ENCODE results near the gene PNPT1.
"Not testable (repeated sequence)": the region's sequence is repeated elsewhere in the genome, so short reads cannot be mapped to it uniquely, and the experiment has no call there.

PNPT1 gene

DNA sequence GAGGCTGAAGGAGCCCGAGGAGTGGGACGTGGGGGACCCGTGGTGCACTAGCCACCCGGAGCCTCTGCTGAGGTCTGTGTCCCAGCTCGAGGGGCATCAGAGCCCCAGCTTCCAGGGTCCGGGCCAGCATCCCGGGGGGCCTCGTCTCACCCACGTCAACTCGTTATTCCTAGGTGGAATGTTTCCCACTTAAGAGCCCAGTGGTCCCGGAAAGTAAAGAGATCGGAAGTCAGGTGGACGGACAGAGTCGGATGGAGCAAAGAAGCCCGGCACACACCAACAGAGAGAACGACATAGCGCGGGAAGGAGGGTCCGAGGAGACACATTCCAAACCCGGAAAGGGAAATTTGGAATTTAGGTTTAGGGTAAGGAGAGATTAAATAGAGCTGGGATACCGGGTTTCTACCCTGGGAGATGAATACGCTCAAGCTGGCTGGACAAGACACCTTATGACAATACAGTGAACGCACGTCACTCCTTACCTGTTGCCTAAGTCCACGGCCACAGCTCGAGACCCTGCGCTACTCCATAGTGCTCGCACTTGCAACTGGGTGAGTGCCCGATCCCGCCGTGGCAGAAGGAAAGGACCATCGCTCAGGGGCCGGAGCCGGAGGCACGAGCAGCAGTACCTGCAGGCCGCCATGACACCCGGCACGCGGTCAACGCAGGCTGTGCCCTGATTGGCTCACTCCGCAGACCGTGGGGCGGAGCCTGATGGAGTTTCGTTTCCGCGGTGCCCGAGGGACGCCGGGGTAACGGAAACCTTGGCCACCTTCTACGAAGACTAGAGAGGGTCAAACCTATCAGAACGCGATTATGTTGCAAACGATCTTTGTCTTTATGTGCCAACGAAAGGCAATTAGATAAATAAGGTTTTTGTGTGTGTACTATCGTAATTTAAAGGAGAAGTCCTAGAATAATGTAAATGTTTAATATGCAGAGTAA, at the start of gene PNPT1:
Gene PNPT1, minus strand, starts transcription at position 664 of the 945 bp plus-strand sequence. Its CDS starts 21 bp downstream, at position 643.
- peak within 1 kb of the TSS; percentile 93 for H3K4me3 ChIP-seq (ENCODE audit: low read depth, low read length)
- H3K9ac ChIP-seq (ENCODE audit: low read depth, low read length), result peak within 1 kb of the TSS; percentile 62
- H3K9me3 ChIP-seq (ENCODE audit: control insufficient read depth, insufficient read depth, low read length), result no peaks in the 10 kb centered on the region
- no peaks in the 10 kb centered on the region for H3K27me3 ChIP-seq (ENCODE audit: control insufficient read depth, insufficient read depth, low read length)
- H3K4me1 ChIP-seq (ENCODE audit: control insufficient read depth, insufficient read depth, low read length), result no peaks in the 10 kb centered on the region
- H3K36me3 ChIP-seq (ENCODE audit: control insufficient read depth, insufficient read depth, low read length), result no peaks in the 10 kb centered on the region

DNA sequence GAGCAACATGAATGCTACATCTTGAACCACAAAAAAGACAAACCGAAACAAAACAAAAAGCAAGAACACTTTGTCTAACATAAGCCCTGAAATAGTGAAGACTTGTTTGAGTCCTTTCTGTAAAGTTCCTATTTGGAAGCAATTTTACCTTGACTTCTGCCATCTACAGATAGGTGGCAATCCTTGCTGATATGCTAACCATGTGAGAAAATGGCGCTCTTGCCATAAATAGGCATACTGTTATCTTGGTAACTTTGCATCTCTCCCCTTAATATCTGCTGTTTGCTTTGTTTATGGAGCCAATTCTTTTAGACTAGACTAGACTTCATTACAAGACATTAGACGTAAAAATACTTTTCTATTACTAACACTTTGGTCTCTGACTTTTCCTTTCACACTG, 49.4 kb upstream of the PNPT1 start:
- no peak overlapping the region for H3K4me3 ChIP-seq (ENCODE audit: low read depth, low read length)
- H3K36me3 ChIP-seq (ENCODE audit: control insufficient read depth, insufficient read depth, low read length), result no peaks in the 10 kb centered on the region
- H3K27me3 ChIP-seq (ENCODE audit: control insufficient read depth, insufficient read depth, low read length), result no peaks in the 10 kb centered on the region
- H3K9me3 ChIP-seq (ENCODE audit: control insufficient read depth, insufficient read depth, low read length), result no peaks in the 10 kb centered on the region
- no peak overlapping the region for H3K9ac ChIP-seq (ENCODE audit: low read depth, low read length)
- H3K4me1 ChIP-seq (ENCODE audit: control insufficient read depth, insufficient read depth, low read length), result no peaks in the 10 kb centered on the region

DNA sequence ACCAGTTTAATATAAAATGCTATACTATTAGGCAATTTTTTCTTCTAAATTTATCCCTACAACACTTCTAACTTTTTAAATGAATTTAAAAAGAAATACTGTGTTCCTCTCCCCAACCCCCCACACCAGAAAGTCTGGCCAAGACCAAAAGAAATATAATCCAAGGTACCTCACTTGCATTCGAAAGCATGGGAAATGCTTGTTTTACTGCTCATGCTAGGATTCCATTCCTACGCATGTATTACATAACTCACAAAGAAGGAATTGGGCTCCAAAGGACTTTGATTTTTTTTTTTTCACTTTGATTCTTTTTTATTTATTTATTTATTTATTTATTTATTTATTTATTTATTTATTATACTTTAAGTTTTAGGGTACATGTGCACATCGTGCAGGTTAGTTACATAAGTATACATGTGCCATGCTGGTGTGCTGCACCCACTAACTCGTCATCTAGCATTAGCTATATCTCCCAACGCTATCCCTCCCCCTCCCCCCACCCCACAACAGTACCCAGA, 42.4 kb upstream of the PNPT1 start:
- not testable (repeated sequence) for H3K27me3 ChIP-seq (ENCODE audit: control insufficient read depth, insufficient read depth, low read length); H3K9ac ChIP-seq (ENCODE audit: low read depth, low read length)

GRCh38 chr2:55734726-55735125, 41.1 kb upstream of the PNPT1 start:
- no peak overlapping the region for H3K4me3 ChIP-seq (ENCODE audit: low read depth, low read length)
- no peaks in the 10 kb centered on the region for H3K36me3 ChIP-seq (ENCODE audit: control insufficient read depth, insufficient read depth, low read length)
- no peaks in the 10 kb centered on the region for H3K9me3 ChIP-seq (ENCODE audit: control insufficient read depth, insufficient read depth, low read length)
- H3K27me3 ChIP-seq (ENCODE audit: control insufficient read depth, insufficient read depth, low read length), result no peaks in the 10 kb centered on the region
- no peaks in the 10 kb centered on the region for H3K4me1 ChIP-seq (ENCODE audit: control insufficient read depth, insufficient read depth, low read length)
- no peak overlapping the region for H3K9ac ChIP-seq (ENCODE audit: low read depth, low read length)

More for the DNA sequence above, 42.4 kb upstream of the PNPT1 start:
- H3K36me3 ChIP-seq (ENCODE audit: control insufficient read depth, insufficient read depth, low read length); H3K4me3 ChIP-seq (ENCODE audit: low read depth, low read length); H3K9me3 ChIP-seq (ENCODE audit: control insufficient read depth, insufficient read depth, low read length); H3K4me1 ChIP-seq (ENCODE audit: control insufficient read depth, insufficient read depth, low read length): not testable (repeated sequence)

DNA sequence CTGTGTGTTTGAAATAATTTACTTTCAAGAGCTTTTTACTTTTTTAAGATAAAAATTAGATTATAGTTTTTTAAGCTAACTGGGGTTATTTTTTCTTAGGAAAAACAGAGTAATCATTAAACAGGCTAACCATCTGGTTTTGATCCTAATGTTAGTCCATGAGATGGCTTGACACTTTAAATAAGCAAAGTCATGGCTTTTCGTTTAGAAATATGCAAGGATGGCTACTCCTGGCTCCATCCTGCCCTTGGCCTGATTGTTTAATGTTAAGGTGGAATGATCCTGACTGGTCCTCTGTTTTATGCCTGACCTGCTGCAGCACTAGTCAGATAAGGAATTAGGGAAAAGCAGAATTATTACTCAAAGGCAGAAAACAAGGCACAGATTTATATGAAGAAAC, 39.7 kb upstream of the PNPT1 start:
- H3K9ac ChIP-seq (ENCODE audit: low read depth, low read length), result no peak overlapping the region
- H3K27me3 ChIP-seq (ENCODE audit: control insufficient read depth, insufficient read depth, low read length), result no peaks in the 10 kb centered on the region
- H3K4me3 ChIP-seq (ENCODE audit: low read depth, low read length), result no peak overlapping the region
- no peaks in the 10 kb centered on the region for H3K36me3 ChIP-seq (ENCODE audit: control insufficient read depth, insufficient read depth, low read length)
- H3K4me1 ChIP-seq (ENCODE audit: control insufficient read depth, insufficient read depth, low read length), result no peaks in the 10 kb centered on the region
- H3K9me3 ChIP-seq (ENCODE audit: control insufficient read depth, insufficient read depth, low read length), result no peaks in the 10 kb centered on the region

DNA sequence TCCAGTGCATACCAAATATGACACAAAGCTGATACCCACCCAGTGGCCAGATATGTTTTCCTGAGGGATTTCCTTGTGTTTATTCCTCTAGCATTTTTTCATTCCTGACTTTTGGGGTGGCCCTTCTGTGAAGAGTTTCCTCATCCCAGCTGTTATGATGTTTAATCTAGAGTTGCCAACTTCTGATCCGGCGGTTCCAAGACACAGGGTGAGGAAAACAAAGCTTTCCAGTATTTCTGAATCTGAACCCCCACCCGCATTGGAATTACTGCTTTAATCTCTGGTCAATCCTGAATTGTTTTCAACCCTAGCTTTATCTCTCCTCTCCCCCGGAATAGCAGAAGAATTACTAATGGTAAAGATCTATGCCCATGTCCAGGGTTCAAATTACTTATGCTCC, 39.2 kb upstream of the PNPT1 start:
- no peak overlapping the region for H3K4me3 ChIP-seq (ENCODE audit: low read depth, low read length)
- H3K36me3 ChIP-seq (ENCODE audit: control insufficient read depth, insufficient read depth, low read length), result no peaks in the 10 kb centered on the region
- H3K9me3 ChIP-seq (ENCODE audit: control insufficient read depth, insufficient read depth, low read length), result no peaks in the 10 kb centered on the region
- H3K9ac ChIP-seq (ENCODE audit: low read depth, low read length), result no peak overlapping the region
- H3K27me3 ChIP-seq (ENCODE audit: control insufficient read depth, insufficient read depth, low read length), result no peaks in the 10 kb centered on the region
- no peaks in the 10 kb centered on the region for H3K4me1 ChIP-seq (ENCODE audit: control insufficient read depth, insufficient read depth, low read length)

DNA sequence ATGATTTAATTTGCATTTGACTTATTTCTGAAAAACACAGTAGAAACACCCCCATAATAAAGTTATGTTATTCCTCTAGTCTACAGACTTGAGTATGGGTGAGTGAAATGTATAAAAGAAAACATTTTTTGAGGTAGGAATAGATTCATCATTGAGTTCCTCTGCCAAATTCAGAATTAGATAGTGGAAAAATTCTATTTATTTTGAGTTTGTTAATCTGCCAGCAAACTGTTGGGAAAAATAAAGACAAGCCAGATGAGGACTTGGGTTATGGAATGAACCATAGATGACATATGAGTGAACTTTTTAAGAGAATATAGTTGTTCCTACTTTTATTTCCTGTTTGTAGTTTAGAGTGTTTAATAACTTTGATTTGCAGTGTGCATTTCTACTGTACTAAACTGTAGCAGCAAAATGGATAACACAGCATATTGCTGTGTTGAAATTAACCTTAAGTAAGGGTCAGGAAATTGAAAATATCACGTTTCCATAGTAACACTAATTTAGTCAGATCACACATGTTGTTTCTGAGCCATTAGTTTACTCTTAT, 35.6 kb upstream of the PNPT1 start:
- H3K9me3 ChIP-seq (ENCODE audit: control insufficient read depth, insufficient read depth, low read length), result no peaks in the 10 kb centered on the region
- H3K9ac ChIP-seq (ENCODE audit: low read depth, low read length), result no peak overlapping the region
- H3K36me3 ChIP-seq (ENCODE audit: control insufficient read depth, insufficient read depth, low read length), result no peaks in the 10 kb centered on the region
- no peaks in the 10 kb centered on the region for H3K4me1 ChIP-seq (ENCODE audit: control insufficient read depth, insufficient read depth, low read length)
- no peaks in the 10 kb centered on the region for H3K27me3 ChIP-seq (ENCODE audit: control insufficient read depth, insufficient read depth, low read length)
- no peak overlapping the region for H3K4me3 ChIP-seq (ENCODE audit: low read depth, low read length)

DNA sequence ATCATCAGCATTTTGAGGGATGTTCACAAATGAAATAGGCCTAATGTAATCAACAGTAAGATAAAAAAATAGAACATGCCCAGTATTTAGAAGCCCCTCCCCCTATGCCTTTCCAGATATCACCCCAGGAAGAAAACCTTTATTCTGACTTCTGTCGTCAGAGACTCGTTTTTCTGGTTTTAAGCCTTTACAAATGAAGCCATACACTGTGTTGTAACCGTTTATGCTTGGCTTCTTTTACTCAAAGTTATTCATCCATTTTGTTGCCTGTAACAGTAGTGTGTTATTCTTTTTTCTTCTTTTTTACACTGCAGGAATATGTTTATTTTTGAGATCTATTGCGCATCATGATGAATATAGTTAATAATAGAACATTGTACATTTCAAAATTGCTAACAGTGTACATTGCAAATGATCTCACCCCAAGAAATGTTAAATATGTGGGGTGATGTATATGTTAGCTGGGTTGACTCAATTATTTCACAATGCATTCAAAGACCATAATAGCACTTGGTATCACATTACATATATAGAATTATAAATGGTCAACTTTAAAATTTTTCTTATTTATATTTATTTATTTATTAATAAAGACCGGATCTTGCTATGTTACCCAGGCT, 28.1 kb upstream of the PNPT1 start:
- Histone ChIP-seq H3K4me3 (ENCODE audit: low read depth, low read length) (no peak overlapping the region), H3K36me3 (ENCODE audit: control insufficient read depth, insufficient read depth, low read length) (no peaks in the 10 kb centered on the region), H3K27me3 (ENCODE audit: control insufficient read depth, insufficient read depth, low read length) (no peaks in the 10 kb centered on the region), H3K9me3 (ENCODE audit: control insufficient read depth, insufficient read depth, low read length) (no peaks in the 10 kb centered on the region), H3K4me1 (ENCODE audit: control insufficient read depth, insufficient read depth, low read length) (peaks cover 11% of the 10 kb centered on the region), H3K9ac (ENCODE audit: low read depth, low read length) (no peak overlapping the region)

- Histone ChIP-seq H3K4me1 (ENCODE audit: control insufficient read depth, insufficient read depth, low read length) (peaks cover 11% of the 10 kb centered on the region), H3K27me3 (ENCODE audit: control insufficient read depth, insufficient read depth, low read length) (no peaks in the 10 kb centered on the region), H3K4me3 (ENCODE audit: low read depth, low read length) (no peak overlapping the region), H3K9me3 (ENCODE audit: control insufficient read depth, insufficient read depth, low read length) (no peaks in the 10 kb centered on the region), H3K36me3 (ENCODE audit: control insufficient read depth, insufficient read depth, low read length) (no peaks in the 10 kb centered on the region), H3K9ac (ENCODE audit: low read depth, low read length) (no peak overlapping the region)
These were observed 26.8 kb upstream of the PNPT1 start for GRCh38 chr2:55720417-55720816.

DNA sequence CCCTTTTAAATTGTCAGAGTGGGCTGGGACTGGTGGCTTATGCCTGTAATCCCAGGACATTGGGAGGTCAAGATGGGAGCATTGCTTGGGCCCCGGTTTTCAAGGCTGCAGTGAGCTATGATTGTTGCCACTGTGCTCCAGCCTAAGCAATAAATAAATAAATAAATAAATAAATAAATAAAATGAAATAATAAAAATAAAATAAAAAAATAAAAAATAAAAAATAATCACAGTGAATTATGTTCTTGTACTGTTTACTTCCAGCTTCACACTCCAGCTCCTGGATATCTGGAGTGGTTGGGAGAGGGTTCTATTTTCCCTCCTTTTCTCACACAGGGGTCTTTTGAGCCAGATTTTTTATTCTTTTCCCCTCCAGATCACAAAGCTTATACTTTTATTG, 26.2 kb upstream of the PNPT1 start:
- Histone ChIP-seq H3K9me3 (ENCODE audit: control insufficient read depth, insufficient read depth, low read length) (no peaks in the 10 kb centered on the region), H3K4me3 (ENCODE audit: low read depth, low read length) (no peak overlapping the region), H3K36me3 (ENCODE audit: control insufficient read depth, insufficient read depth, low read length) (no peaks in the 10 kb centered on the region), H3K27me3 (ENCODE audit: control insufficient read depth, insufficient read depth, low read length) (no peaks in the 10 kb centered on the region), H3K4me1 (ENCODE audit: control insufficient read depth, insufficient read depth, low read length) (peaks cover 11% of the 10 kb centered on the region), H3K9ac (ENCODE audit: low read depth, low read length) (no peak overlapping the region)

DNA sequence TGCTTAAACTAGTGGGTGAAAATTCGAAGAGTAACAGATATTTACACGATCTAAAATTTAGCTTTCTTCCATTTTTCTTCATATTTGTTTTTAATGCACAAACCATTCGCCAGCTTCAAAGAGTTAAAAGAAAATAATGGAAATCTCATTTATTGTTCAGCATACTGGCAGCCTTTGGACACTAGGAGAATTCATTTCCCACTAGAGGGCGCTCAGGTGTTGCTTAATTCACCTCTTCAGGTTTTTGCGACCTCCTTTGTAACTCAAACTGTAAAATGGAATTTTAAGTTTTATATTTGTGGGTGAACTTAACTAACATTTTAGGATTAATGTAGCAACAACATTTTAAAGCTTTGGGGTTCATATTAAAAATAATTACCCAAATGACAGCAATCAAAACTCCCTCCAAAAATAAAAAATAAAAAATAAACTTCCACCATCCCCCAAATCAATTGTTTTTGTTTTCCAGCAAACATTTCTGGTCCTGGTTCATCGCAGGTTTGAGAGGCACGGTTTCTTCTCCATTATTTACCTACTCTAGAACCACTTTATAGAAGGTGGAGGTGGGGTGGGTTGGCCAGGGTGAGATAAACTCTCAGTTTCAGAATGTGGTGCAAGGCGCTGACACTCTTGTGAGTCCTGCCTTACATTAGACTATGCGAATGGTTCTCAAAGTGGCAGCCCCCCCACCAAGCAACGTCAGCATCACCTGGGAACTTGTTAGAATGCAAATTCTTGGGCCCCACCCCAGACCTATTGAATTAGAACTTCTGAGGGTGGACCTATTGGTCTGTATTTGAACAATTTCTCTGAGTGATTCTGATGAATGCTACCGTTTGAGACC, 24.7 kb upstream of the PNPT1 start:
- peaks cover 11% of the 10 kb centered on the region for H3K4me1 ChIP-seq (ENCODE audit: control insufficient read depth, insufficient read depth, low read length)
- no peak overlapping the region for H3K4me3 ChIP-seq (ENCODE audit: low read depth, low read length)
- no peaks in the 10 kb centered on the region for H3K36me3 ChIP-seq (ENCODE audit: control insufficient read depth, insufficient read depth, low read length)
- H3K9ac ChIP-seq (ENCODE audit: low read depth, low read length), result no peak overlapping the region
- no peaks in the 10 kb centered on the region for H3K27me3 ChIP-seq (ENCODE audit: control insufficient read depth, insufficient read depth, low read length)
- no peaks in the 10 kb centered on the region for H3K9me3 ChIP-seq (ENCODE audit: control insufficient read depth, insufficient read depth, low read length)
